Activated naive CD4-positive, alpha-beta T cell treated with anti-CD3 and anti-CD28 coated beads for 36 hours (primary cell): ENCODE data around the gene IL36B. TPM values are rescaled to one million over a fixed set of nuclear protein-coding genes. Genes with fewer than 3 reads are reported as not detected.

Source experiments
- CTCF ChIA-PET: fragments of 350-600 bp; sonication (Branson Sonifier 250); formaldehyde crosslinking; loops from one replicate; lab custom pipeline; 2021; ENCODE audit warnings: antibody characterized with exemption; lab: Charles Lee
- DNase-seq: peaks from one replicate; pipeline ENCODE4 v3.0.0-alpha.2; 2020
- H3K27ac Mint-ChIP-seq: one replicate; pipeline ENCODE4 v1.8.0; 2021; ENCODE audit warnings: mild to moderate bottlenecking, mixed read lengths
- H3K27me3 Mint-ChIP-seq: one replicate; pipeline ENCODE4 v1.8.0; 2021; ENCODE audit warnings: low read depth, mixed read lengths
- H3K36me3 Mint-ChIP-seq: one replicate; pipeline ENCODE4 v1.8.0; 2021; ENCODE audit warnings: low read depth, mixed read lengths
- H3K4me1 Mint-ChIP-seq: one replicate; pipeline ENCODE4 v1.8.0; 2021; ENCODE audit warnings: low read depth, mixed read lengths
- H3K4me3 Mint-ChIP-seq: one replicate; pipeline ENCODE4 v1.8.0; 2021; ENCODE audit warnings: mild to moderate bottlenecking, moderate library complexity, mixed read lengths
- H3K9me3 Mint-ChIP-seq: one replicate; pipeline ENCODE4 v1.8.0; 2021; ENCODE audit warnings: mixed read lengths
- intact Hi-C: fragments of 100-400 bp; cut with micrococcal nuclease; formaldehyde crosslinking; loops from one replicate; pipeline ENCODE4 v1.15.1; 2023
- total RNA-seq, 2 experiments: library from RNA; stranded (reverse); gene quantifications; one replicate each; pipeline ENCODE4 v1.2.3, GENCODE V29; 2021

The IL36B gene
- total RNA-seq, 2 experiments from 2014 or later: not detected

DNA sequence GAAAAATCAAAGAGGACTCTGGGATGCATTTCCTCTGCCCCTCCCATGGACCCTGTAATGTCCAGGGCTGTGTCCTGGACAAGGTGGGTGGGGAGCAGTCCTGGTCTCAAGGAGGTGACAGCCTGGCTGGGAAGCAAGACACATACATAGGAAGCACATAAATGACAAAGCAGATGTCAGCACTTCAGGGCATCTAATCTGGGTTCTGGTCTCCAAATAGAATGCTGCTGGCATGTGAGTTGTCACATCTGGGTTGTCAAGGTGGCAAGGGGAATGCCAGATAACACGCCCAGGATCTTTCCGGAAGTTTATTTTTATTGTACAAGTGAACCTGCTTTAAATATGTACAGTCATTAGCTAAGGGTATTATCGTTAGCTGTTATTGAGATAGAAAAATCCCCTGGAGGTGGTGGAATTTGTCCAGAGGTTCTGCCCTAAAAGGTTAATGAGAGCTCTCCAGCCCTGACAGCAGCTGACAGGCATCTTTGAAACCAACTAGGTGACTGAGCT lies 20.7 kb upstream of the IL36B start:
- Mint-ChIP-seq H3K27ac (no peak overlapping the region), H3K36me3 (no peaks in the 10 kb centered on the region), H3K9me3 (no peaks in the 10 kb centered on the region), H3K4me1 (peaks cover 7% of the 10 kb centered on the region), H3K4me3 (no peak overlapping the region), H3K27me3 (no peaks in the 10 kb centered on the region)
- CTCF ChIA-PET: interaction anchor here (0.6 to 11.6 kb wide), 4 partner anchors 11 to 64 kb away, joined by 3 to 102 read pairs (median 4); no protein-coding TSS in a partner anchor
- no peak for DNase-seq
- intact Hi-C loops: no loop called here

DNA sequence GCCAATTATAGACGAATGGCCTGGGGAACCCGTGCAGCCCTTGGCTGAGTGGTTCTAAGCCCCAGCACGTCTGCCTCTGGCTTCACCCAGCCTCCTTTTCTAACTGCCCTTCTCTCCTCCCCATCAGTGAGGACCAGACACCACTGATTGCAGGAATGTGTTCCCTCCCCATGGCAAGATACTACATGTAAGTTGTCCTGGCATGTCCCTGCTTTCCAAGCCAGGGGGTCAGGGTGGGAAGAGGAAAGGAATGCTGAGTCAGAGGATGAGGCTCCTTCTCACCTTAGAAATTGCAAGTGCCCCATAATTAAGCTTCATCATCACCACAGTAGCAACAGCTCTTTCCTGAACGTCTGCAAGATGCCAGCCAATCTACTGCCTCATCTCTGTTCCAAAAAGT lies 19.9 kb upstream of the IL36B start:
- CTCF ChIA-PET: interaction anchor here (1.0 to 11.6 kb wide), 2 partner anchors 13 to 65 kb away, joined by 3 to 102 read pairs; no protein-coding TSS in a partner anchor

GRCh38 chr2:113070606-113070975 lies 17.9 kb upstream of the IL36B start:
- no peak overlapping the region for H3K4me3 Mint-ChIP-seq
- H3K9me3 Mint-ChIP-seq: no peaks in the 10 kb centered on the region
- CTCF ChIA-PET: no interaction called here
- intact Hi-C loops: no loop called here
- no peak overlapping the region for H3K27ac Mint-ChIP-seq
- DNase-seq: no peak
- H3K27me3 Mint-ChIP-seq: no peaks in the 10 kb centered on the region
- no peaks in the 10 kb centered on the region for H3K36me3 Mint-ChIP-seq
- H3K4me1 Mint-ChIP-seq: peaks cover 7% of the 10 kb centered on the region

More for the DNA sequence above, 19.9 kb upstream of the IL36B start:
- intact Hi-C loops: no loop called here
- Mint-ChIP-seq H3K9me3 (no peaks in the 10 kb centered on the region), H3K4me1 (peaks cover 7% of the 10 kb centered on the region), H3K36me3 (no peaks in the 10 kb centered on the region), H3K27me3 (no peaks in the 10 kb centered on the region), H3K4me3 (no peak overlapping the region), H3K27ac (no peak overlapping the region)
- no peak for DNase-seq

DNA sequence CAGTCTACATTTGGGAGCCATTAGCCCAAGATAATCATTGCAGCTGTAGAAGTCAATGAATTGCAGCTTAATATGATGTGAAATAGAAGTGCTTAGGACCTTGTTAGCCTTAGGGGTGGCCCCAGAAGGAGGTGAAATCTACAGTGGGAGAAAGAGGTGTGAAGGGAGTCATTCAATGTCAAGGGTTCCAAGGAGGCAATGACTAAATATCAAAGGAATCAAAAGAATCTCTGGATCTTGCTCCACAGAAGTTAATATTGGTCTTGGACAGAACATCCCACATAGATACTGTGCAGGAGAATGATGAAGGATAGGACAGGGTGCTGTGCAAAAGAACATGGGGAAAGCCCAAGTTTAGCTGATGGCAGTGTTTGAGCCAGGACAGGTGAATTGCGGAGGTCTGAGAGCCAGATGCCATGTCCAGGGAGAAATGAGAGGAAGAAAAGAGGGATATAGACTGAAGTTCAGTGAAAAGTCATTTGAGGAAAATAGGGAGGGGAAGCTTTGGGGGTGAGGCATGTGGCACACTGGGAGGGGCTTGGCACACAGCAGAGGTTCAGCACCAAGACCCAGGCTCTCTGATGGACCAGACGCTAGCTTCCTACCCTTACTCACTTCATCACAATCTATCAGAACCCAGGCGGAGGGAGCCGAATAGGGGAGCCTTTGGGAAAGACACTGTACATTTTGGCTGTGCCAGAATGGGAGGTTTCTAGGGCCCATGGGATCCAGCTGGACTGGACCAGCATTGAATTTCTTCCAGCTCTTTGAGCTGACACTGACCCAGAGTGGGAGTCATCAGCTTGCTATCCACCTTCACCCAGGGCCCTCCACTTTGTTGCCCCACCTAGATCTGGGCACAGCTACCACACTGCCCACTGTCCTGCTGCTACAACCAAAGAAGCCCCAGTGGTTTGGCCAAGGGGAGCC lies 17.3 kb upstream of the IL36B start:
- CTCF ChIA-PET: interaction anchor here (0.9 kb wide), 1 partner anchor 15 kb away, joined by 3 read pairs; no protein-coding TSS in a partner anchor

GRCh38 chr2:113068706-113069485 lies 16.2 kb upstream of the IL36B start:
- no peaks in the 10 kb centered on the region for H3K4me1 Mint-ChIP-seq
- CTCF ChIA-PET: interaction anchor here (0.7 to 1.3 kb wide), 2 partner anchors 11 to 62 kb away, joined by 4 to 5 read pairs; no protein-coding TSS in a partner anchor
- H3K27me3 Mint-ChIP-seq: no peaks in the 10 kb centered on the region
- no peak for DNase-seq
- intact Hi-C loops: no loop called here
- no peak overlapping the region for H3K4me3 Mint-ChIP-seq
- H3K9me3 Mint-ChIP-seq: no peaks in the 10 kb centered on the region
- H3K27ac Mint-ChIP-seq: no peak overlapping the region
- no peaks in the 10 kb centered on the region for H3K36me3 Mint-ChIP-seq

More for the DNA sequence above, 17.3 kb upstream of the IL36B start:
- DNase-seq: no peak
- intact Hi-C loops: no loop called here
- peaks cover 3% of the 10 kb centered on the region for H3K4me1 Mint-ChIP-seq
- H3K27me3 Mint-ChIP-seq: no peaks in the 10 kb centered on the region
- no peaks in the 10 kb centered on the region for H3K9me3 Mint-ChIP-seq
- H3K4me3 Mint-ChIP-seq: no peak overlapping the region
- H3K27ac Mint-ChIP-seq: no peak overlapping the region
- H3K36me3 Mint-ChIP-seq: no peaks in the 10 kb centered on the region

DNA sequence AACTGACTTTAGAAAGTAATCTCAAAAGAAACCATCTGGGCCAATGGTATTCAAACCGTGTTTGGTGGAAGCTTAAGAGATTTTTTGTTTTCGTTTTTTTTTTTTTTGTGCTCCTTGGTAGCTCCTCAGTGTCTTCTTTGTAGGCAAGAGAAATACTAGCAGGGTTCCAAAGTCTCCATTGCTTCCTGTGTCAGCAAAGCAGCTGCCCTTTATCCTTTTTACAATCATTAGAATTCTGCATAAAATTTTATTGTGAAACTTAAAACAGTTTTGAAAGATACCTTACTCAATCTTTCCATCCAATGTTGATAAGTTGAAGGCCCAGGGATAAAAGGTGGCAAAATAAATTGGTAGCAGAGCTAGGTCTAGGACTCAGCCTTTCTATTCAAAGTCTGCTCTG lies 15.6 kb upstream of the IL36B start:
- Mint-ChIP-seq H3K9me3 (no peaks in the 10 kb centered on the region), H3K36me3 (no peaks in the 10 kb centered on the region), H3K27ac (no peak overlapping the region), H3K4me3 (no peak overlapping the region), H3K4me1 (no peaks in the 10 kb centered on the region), H3K27me3 (no peaks in the 10 kb centered on the region)
- CTCF ChIA-PET: interaction anchor here (0.7 to 1.3 kb wide), 2 partner anchors 12 to 63 kb away, joined by 4 to 5 read pairs; no protein-coding TSS in a partner anchor
- no peak for DNase-seq
- intact Hi-C loops: no loop called here

- H3K27me3 Mint-ChIP-seq: no peaks in the 10 kb centered on the region
- no peak for DNase-seq
- H3K36me3 Mint-ChIP-seq: no peaks in the 10 kb centered on the region
- intact Hi-C loops: no loop called here
- H3K27ac Mint-ChIP-seq: no peak within 1 kb of the TSS
- no peaks in the 10 kb centered on the region for H3K4me1 Mint-ChIP-seq
- CTCF ChIA-PET: interaction anchor here (1.3 kb wide), 1 partner anchor 13 kb away, joined by 4 read pairs; no protein-coding TSS in a partner anchor
- H3K4me3 Mint-ChIP-seq: no peak within 1 kb of the TSS
- H3K9me3 Mint-ChIP-seq: no peaks in the 10 kb centered on the region
These were observed 15.0 kb upstream of the IL36B start, which contains the start of gene IL1F10 for GRCh38 chr2:113067681-113068080. Gene IL1F10 (plus strand): TSS chr2:113067970. CDS start chr2:113072739, 4,769 bp downstream.

- Mint-ChIP-seq H3K27me3 (no peaks in the 10 kb centered on the region), H3K27ac (no peak overlapping the region), H3K9me3 (no peaks in the 10 kb centered on the region), H3K4me1 (no peaks in the 10 kb centered on the region), H3K36me3 (no peaks in the 10 kb centered on the region), H3K4me3 (no peak overlapping the region)
- CTCF ChIA-PET: interaction anchor here (1.2 to 1.5 kb wide), 2 partner anchors 14 to 134 kb away, joined by 3 to 4 read pairs; no protein-coding TSS in a partner anchor
- no peak for DNase-seq
- intact Hi-C loops: no loop called here
These were observed 12.2 kb upstream of the IL36B start for GRCh38 chr2:113064898-113065297.

GRCh38 chr2:113064281-113064680 lies 11.6 kb upstream of the IL36B start:
- Mint-ChIP-seq H3K4me1 (no peaks in the 10 kb centered on the region), H3K9me3 (no peaks in the 10 kb centered on the region), H3K4me3 (no peak overlapping the region), H3K27me3 (no peaks in the 10 kb centered on the region), H3K36me3 (no peaks in the 10 kb centered on the region), H3K27ac (no peak overlapping the region)
- no peak for DNase-seq
- intact Hi-C loops: no loop called here
- CTCF ChIA-PET: interaction anchor here (0.8 to 1.5 kb wide), 4 partner anchors 14 to 306 kb away, joined by 3 to 4 read pairs (median 3); no protein-coding TSS in a partner anchor

- Mint-ChIP-seq H3K4me3 (no peak overlapping the region), H3K4me1 (peaks cover 3% of the 10 kb centered on the region), H3K27ac (no peak overlapping the region), H3K27me3 (no peaks in the 10 kb centered on the region), H3K36me3 (no peaks in the 10 kb centered on the region), H3K9me3 (no peaks in the 10 kb centered on the region)
- intact Hi-C loops: no loop called here
- CTCF ChIA-PET: interaction anchor here (1.1 kb wide), 1 partner anchor 75 kb away, joined by 3 read pairs; no protein-coding TSS in a partner anchor
- no peak for DNase-seq
These were observed 9.5 kb upstream of the IL36B start for GRCh38 chr2:113061896-113062770.

GRCh38 chr2:113061241-113061640 lies 8.6 kb upstream of the IL36B start:
- H3K9me3 Mint-ChIP-seq: peaks cover 2% of the 10 kb centered on the region
- no peak overlapping the region for H3K27ac Mint-ChIP-seq
- H3K4me3 Mint-ChIP-seq: no peak overlapping the region
- H3K36me3 Mint-ChIP-seq: peaks cover 2% of the 10 kb centered on the region
- DNase-seq: no peak
- peaks cover 9% of the 10 kb centered on the region for H3K4me1 Mint-ChIP-seq
- H3K27me3 Mint-ChIP-seq: no peaks in the 10 kb centered on the region
- CTCF ChIA-PET: no interaction called here
- intact Hi-C loops: no loop called here
